ENCODE results near the gene LGR6. TPM values are rescaled to one million over a fixed set of nuclear protein-coding genes. Genes with fewer than 3 reads are reported as not detected.

The LGR6 gene
- total RNA-seq, 1 experiment from 2014 or later, result 1.0 TPM

GRCh38 chr1:202241376-202242079 lies 47.9 kb downstream of the LGR6 start:
- H3K56ac ChIP-seq (ENCODE audit: insufficient read length, low read depth, low read length), result no peak overlapping the region
- H3K9ac ChIP-seq (ENCODE audit: extremely low read depth, insufficient read length, low read length), result no peak overlapping the region
- H3K4me3 Mint-ChIP-seq, result no peak overlapping the region
- H2BK12ac ChIP-seq (ENCODE audit: insufficient read length, low read depth, low read length), result no peak overlapping the region
- H3K4me1 Mint-ChIP-seq, result peaks cover 11 to 28% of the 10 kb centered on the region in 2 experiments
- no peak overlapping the region for H3K23ac ChIP-seq (ENCODE audit: insufficient read length, low read depth, low read length)
- no peak for TF ChIP-seq CTCF (conservative IDR thresholded peaks at IDR 0.05)
- no peaks in the 10 kb centered on the region for H3K27me3 ChIP-seq (ENCODE audit: insufficient read depth, low read length)
- H3K79me1 ChIP-seq (ENCODE audit: insufficient read depth, low read depth, low read length, poor library complexity, severe bottlenecking), result no peaks in the 10 kb centered on the region
- peak overlapping the region in 1 of 3 experiments; percentile 72; a peak in 2 of 7 replicates for H3K27ac Mint-ChIP-seq
- no peaks in the 10 kb centered on the region; a peak in 2 of 5 replicates for H3K9me3 Mint-ChIP-seq
- no peaks in the 10 kb centered on the region for H3K79me2 ChIP-seq (ENCODE audit: insufficient read depth, low read length)
- H3K18ac ChIP-seq (ENCODE audit: insufficient read length, low read depth, low read length), result no peak overlapping the region
- peak; percentile 17 for DNase-seq
- H3K23me2 ChIP-seq (ENCODE audit: insufficient read length, low read depth, low read length, poor library complexity, severe bottlenecking), result peaks cover 3% of the 10 kb centered on the region
- H3K27me3 Mint-ChIP-seq (ENCODE audit: low read depth), result peaks cover 5% of the 10 kb centered on the region
- H4K20me1 ChIP-seq (ENCODE audit: control insufficient read depth, insufficient read depth, insufficient read length), result no peaks in the 10 kb centered on the region
- H2BK120ac ChIP-seq (ENCODE audit: low read depth, low read length, poor library complexity, severe bottlenecking), result no peak overlapping the region
- no peaks in the 10 kb centered on the region for H3K36me3 Mint-ChIP-seq (ENCODE audit: insufficient read depth in 1 of 3, low read depth in 3 of 3)
- no peak overlapping the region for H2BK15ac ChIP-seq (ENCODE audit: low read depth, low read length)
- no peak overlapping the region for H2AK5ac ChIP-seq (ENCODE audit: insufficient read length, low read length)
- no peak overlapping the region for H3T11ph ChIP-seq (ENCODE audit: low read length)
- H2AFZ ChIP-seq (ENCODE audit: low read length), result no peak overlapping the region
- H3K27ac ChIP-seq (ENCODE audit: insufficient read length, low read depth, low read length), result no peak overlapping the region
- WGBS (ENCODE audit: extremely low coverage, insufficient read length, low lambda C conversion rate), result no CpG with 5 or more reads among the region's 6 CpGs
- H3K4ac ChIP-seq (ENCODE audit: low read depth, low read length), result no peak overlapping the region
- no peaks in the 10 kb centered on the region for H3K9me3 ChIP-seq (ENCODE audit: control insufficient read depth, low read depth, low read length)
- no peak overlapping the region for H4K91ac ChIP-seq (ENCODE audit: insufficient read length, low read depth, low read length)
- H3K4me1 ChIP-seq (ENCODE audit: insufficient read depth, low read length), result peaks cover 3% of the 10 kb centered on the region; the same call in 1 of the 2 replicates
- H3K4me2 ChIP-seq (ENCODE audit: insufficient read depth, insufficient read length, low read length), result no peak overlapping the region
- H2BK20ac ChIP-seq (ENCODE audit: low read depth, low read length, poor library complexity, severe bottlenecking), result no peak overlapping the region
- H4K5ac ChIP-seq (ENCODE audit: insufficient read length, low read depth, low read length), result no peak overlapping the region
- no peak overlapping the region for H2BK5ac ChIP-seq (ENCODE audit: insufficient read length, low read length)
- H3K14ac ChIP-seq (ENCODE audit: insufficient read depth, low read length), result no peak overlapping the region
- no peak overlapping the region for H4K8ac ChIP-seq (replicated peaks; ENCODE audit: insufficient read length, low read depth, low read length)

All from H9 (cell line).